ENCODE results near the gene CACUL1. TPM values are rescaled to one million over a fixed set of nuclear protein-coding genes. Genes with fewer than 3 reads are reported as not detected.
A peak's percentile ranks its signal among the peaks of the same experiment; 100 is the strongest.

CACUL1 gene
- total RNA-seq, 1 donor from 2014 or later = 30.1 TPM

DNA sequence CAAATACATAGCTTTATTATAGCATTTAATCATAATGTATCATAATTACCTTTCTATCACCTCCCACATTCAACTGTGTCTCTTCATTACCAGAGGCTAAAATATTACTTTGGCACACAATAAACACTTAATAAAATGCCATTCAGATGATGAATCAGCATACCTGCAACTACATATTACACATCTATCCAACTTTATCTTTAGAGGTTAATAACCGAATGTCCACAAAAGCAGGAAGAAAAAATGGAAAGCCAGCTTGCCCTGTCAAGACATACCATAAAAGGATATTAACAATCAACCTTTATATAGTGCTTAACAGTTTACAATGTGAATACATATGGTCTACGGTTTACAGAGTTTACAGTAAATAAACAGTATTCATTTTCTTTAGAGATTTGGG is 12.7 kb downstream of the CACUL1 start:
- H3K36me3 Mint-ChIP-seq (ENCODE audit: low read depth) = no peaks in the 10 kb centered on the region
- intact Hi-C loops (cut with micrococcal nuclease) = no loop called here
- no peak overlapping the region for H3K4me3 Mint-ChIP-seq
- no peak for DNase-seq (ENCODE audit: low spot score)
- no peak overlapping the region for H3K27ac Mint-ChIP-seq
- peaks cover 26% of the 10 kb centered on the region for H3K4me1 Mint-ChIP-seq (ENCODE audit: low read depth)
- H3K9me3 Mint-ChIP-seq = no peaks in the 10 kb centered on the region
- H3K27me3 Mint-ChIP-seq (ENCODE audit: insufficient read depth) = no peaks in the 10 kb centered on the region

GRCh38 chr10:118738406-118738805 is 16.4 kb downstream of the CACUL1 start:
- Mint-ChIP-seq H3K4me3 (no peak overlapping the region), H3K27ac (no peak overlapping the region), H3K36me3 (ENCODE audit: low read depth) (peaks cover 1% of the 10 kb centered on the region), H3K4me1 (ENCODE audit: low read depth) (peaks cover 34% of the 10 kb centered on the region), H3K27me3 (ENCODE audit: insufficient read depth) (no peaks in the 10 kb centered on the region), H3K9me3 (no peaks in the 10 kb centered on the region)
- no peak for DNase-seq (ENCODE audit: low spot score)
- intact Hi-C loops (cut with micrococcal nuclease) = no loop called here

DNA sequence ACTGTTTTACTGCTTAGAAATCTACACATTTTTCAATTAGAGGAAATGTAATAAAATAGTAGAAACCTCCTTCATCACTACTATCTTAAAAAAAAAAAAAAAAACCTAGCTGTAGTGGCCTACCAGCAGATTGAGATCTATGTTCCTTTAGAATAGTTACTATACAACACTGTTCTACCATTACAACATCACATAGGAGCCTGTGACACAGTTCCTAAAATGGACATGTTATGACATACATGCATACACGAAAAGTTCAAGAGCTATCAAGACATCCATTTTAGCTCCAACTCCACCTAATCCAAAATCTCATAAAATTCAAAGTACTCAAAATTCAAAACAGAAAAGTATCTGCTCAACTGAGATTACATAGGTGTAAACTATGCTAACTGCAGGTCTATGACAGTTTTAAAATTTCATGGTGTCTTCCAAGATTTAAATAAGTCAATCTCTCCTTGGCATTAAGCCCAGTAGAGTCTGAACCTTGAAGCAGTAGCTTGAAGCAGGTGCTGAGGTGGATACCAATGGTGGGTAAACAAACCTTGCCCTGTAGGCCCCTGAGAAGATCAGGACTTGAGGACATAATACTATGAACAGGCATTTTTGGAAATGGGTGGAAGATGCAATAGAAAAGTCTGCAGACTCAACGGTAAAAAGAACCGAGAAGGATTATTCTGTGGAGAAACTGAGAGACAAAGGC is 17.0 kb downstream of the CACUL1 start:
- Mint-ChIP-seq H3K27me3 (ENCODE audit: insufficient read depth) (no peaks in the 10 kb centered on the region), H3K27ac (no peak overlapping the region)

GRCh38 chr10:118735294-118735693 is 19.5 kb downstream of the CACUL1 start:
- peaks cover 5% of the 10 kb centered on the region for H3K36me3 Mint-ChIP-seq (ENCODE audit: low read depth)
- DNase-seq (ENCODE audit: low spot score) = no peak
- peaks cover 48% of the 10 kb centered on the region for H3K4me1 Mint-ChIP-seq (ENCODE audit: low read depth)
- H3K27ac Mint-ChIP-seq = no peak overlapping the region
- intact Hi-C loops (cut with micrococcal nuclease) = no loop called here
- no peaks in the 10 kb centered on the region for H3K9me3 Mint-ChIP-seq
- H3K4me3 Mint-ChIP-seq = no peak overlapping the region
- H3K27me3 Mint-ChIP-seq (ENCODE audit: insufficient read depth) = no peaks in the 10 kb centered on the region

More for the DNA sequence above, 17.0 kb downstream of the CACUL1 start:
- DNase-seq (ENCODE audit: low spot score) = no peak
- peaks cover 1% of the 10 kb centered on the region for H3K36me3 Mint-ChIP-seq (ENCODE audit: low read depth)
- H3K4me3 Mint-ChIP-seq = no peak overlapping the region
- H3K9me3 Mint-ChIP-seq = no peaks in the 10 kb centered on the region
- peaks cover 38% of the 10 kb centered on the region for H3K4me1 Mint-ChIP-seq (ENCODE audit: low read depth)
- intact Hi-C loops (cut with micrococcal nuclease) = no loop called here

- Mint-ChIP-seq H3K27me3 (ENCODE audit: insufficient read depth) (no peaks in the 10 kb centered on the region), H3K27ac (no peak overlapping the region)
- no peak for DNase-seq (ENCODE audit: low spot score)
Observed at GRCh38 chr10:118734475-118734874, 20.3 kb downstream of the CACUL1 start.

DNA sequence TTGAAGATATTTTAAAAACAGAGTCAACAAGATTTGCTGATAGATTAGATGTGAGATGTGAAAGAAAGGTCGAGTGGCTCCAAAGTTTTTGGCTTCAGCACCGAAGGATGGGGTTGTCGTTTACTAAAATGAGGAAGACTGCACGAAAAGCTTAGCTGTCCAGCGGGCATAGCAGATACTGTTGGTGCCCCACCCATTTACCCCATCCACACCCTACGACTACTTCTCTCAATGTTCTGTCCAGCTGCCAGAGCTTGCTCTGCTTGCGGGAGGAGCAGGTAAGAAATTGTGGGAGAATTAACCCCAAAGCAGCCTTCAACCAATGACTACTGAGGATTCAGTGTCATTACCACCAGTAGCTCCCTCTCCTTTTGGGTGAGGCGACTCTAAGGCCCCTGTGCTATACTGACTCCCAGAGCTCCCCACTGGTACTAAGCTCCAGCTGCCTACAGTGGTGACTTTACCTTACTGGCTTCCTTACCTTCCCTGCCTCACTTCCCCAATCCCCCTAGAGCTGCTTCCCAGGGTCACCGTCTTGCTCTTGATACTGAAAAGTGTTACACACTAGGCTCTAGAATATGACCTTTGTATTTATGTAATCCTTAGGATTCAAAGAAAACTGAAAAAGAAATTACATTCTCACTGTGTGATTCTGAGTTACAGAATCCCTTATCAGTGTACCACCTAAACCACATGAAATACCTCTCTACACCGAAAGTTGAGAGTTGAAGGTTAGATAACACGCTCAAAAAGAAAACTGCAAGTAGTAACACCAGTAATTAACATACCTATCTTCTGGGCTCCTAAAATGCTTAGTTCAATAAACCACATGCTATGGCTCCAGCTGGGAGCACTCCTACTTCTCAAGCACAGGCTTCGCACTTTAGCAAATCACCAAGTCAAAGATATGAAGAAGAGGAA is 22.3 kb downstream of the CACUL1 start:
- H3K4me1 Mint-ChIP-seq (ENCODE audit: low read depth) = peaks cover 52% of the 10 kb centered on the region
- H3K9me3 Mint-ChIP-seq = no peaks in the 10 kb centered on the region
- intact Hi-C loops (cut with micrococcal nuclease) = loop anchor here (1.0 kb wide), 1 partner anchor 20 kb away; no protein-coding TSS in a partner anchor
- DNase-seq (ENCODE audit: low spot score) = no peak
- peaks cover 9% of the 10 kb centered on the region for H3K36me3 Mint-ChIP-seq (ENCODE audit: low read depth)
- H3K27me3 Mint-ChIP-seq (ENCODE audit: insufficient read depth) = no peaks in the 10 kb centered on the region
- H3K4me3 Mint-ChIP-seq = peak overlapping the region; percentile 28
- H3K27ac Mint-ChIP-seq = no peak overlapping the region

More at GRCh38 chr10:118734475-118734874, 20.3 kb downstream of the CACUL1 start:
- H3K4me1 Mint-ChIP-seq (ENCODE audit: low read depth) = peaks cover 55% of the 10 kb centered on the region
- no peak overlapping the region for H3K4me3 Mint-ChIP-seq
- H3K36me3 Mint-ChIP-seq (ENCODE audit: low read depth) = peaks cover 8% of the 10 kb centered on the region
- H3K9me3 Mint-ChIP-seq = no peaks in the 10 kb centered on the region
- intact Hi-C loops (cut with micrococcal nuclease) = no loop called here

DNA sequence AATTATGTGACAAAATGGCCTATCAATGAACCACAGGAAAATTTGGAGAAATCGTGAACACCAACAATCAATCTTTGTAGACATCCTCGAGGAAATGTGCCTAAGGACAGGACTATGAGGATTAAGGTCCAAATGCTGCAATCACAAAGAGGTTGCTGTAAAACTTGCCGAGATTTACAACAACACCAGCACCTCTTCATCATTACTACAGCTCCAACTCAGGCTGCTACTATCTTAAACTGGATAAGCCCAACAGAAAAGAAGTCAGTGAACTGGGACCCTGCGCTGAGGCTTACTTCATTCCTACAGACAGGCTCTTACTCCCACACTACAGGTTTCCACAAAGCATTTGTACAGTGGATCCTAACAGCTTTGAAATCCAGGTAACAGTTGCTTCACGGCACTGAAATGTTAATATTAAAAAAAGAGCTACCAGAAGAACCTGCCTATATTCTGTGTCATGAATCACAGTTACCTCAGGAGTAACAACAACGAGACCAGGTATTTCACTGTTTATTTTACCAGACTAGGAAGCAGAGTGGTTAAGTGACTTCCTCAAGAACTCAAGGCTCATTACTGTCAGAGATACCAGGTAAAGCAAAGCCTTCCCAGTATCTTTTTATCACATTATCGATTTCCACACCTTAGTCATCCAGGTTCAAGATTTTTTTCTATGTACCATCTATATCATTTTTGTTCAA is 23.9 kb downstream of the CACUL1 start:
- H3K4me3 Mint-ChIP-seq = peak overlapping the region; percentile 8
- peaks cover 47% of the 10 kb centered on the region for H3K4me1 Mint-ChIP-seq (ENCODE audit: low read depth)
- H3K27me3 Mint-ChIP-seq (ENCODE audit: insufficient read depth) = no peaks in the 10 kb centered on the region
- peak overlapping the region; percentile 13 for H3K27ac Mint-ChIP-seq
- intact Hi-C loops (cut with micrococcal nuclease) = no loop called here
- peaks cover 14% of the 10 kb centered on the region for H3K36me3 Mint-ChIP-seq (ENCODE audit: low read depth)
- no peak for DNase-seq (ENCODE audit: low spot score)
- no peaks in the 10 kb centered on the region for H3K9me3 Mint-ChIP-seq

GRCh38 chr10:118729641-118730258 is 25.0 kb downstream of the CACUL1 start:
- peaks cover 47% of the 10 kb centered on the region for H3K4me1 Mint-ChIP-seq (ENCODE audit: low read depth)

GRCh38 chr10:118729200-118729599 is 25.6 kb downstream of the CACUL1 start:
- Mint-ChIP-seq H3K27ac (peak overlapping the region; percentile 11), H3K4me3 (no peak overlapping the region), H3K27me3 (ENCODE audit: insufficient read depth) (no peaks in the 10 kb centered on the region), H3K36me3 (ENCODE audit: low read depth) (peaks cover 15% of the 10 kb centered on the region), H3K9me3 (no peaks in the 10 kb centered on the region), H3K4me1 (ENCODE audit: low read depth) (peaks cover 47% of the 10 kb centered on the region)
- no peak for DNase-seq (ENCODE audit: low spot score)
- intact Hi-C loops (cut with micrococcal nuclease) = loop anchor here (10.0 kb wide), 1 partner anchor 116 kb away; no protein-coding TSS in a partner anchor

More at GRCh38 chr10:118729641-118730258, 25.0 kb downstream of the CACUL1 start:
- no peak overlapping the region for H3K4me3 Mint-ChIP-seq
- H3K27ac Mint-ChIP-seq = peak overlapping the region; percentile 11
- H3K9me3 Mint-ChIP-seq = no peaks in the 10 kb centered on the region
- no peaks in the 10 kb centered on the region for H3K27me3 Mint-ChIP-seq (ENCODE audit: insufficient read depth)
- intact Hi-C loops (cut with micrococcal nuclease) = loop anchor here (10.0 kb wide), 1 partner anchor 115 kb away; no protein-coding TSS in a partner anchor
- H3K36me3 Mint-ChIP-seq (ENCODE audit: low read depth) = peaks cover 15% of the 10 kb centered on the region
- no peak for DNase-seq (ENCODE audit: low spot score)

DNA sequence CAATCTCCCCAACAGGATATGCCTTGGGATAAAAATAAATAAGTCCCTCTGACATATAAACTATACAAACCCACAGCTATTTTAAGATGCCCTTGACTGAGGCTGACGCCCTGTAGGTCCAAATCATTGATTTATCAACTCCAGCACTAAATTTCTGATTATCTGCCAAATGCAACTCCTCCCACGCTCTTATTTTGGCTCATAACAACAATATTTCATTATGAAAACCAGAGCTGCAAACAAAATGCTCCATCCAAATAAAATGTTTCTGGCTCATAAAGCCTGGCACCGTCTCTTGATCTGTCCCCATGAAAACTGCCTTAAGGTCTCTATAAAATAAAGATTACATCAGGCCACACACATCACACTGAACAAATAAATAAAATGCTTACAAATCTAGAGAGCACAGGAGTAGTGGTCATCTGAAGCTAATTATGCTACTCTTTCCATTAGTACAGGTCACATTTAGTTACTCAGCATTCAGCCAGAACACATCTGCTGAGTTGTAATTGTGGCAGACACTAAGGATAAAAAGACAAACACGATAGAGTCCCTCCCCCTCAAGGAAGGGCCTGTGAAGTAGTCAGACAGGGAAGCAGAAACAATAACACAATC is 28.8 kb downstream of the CACUL1 start:
- no peak overlapping the region for H3K4me3 Mint-ChIP-seq
- DNase-seq (ENCODE audit: low spot score) = no peak
- intact Hi-C loops (cut with micrococcal nuclease) = loop anchor here (10.0 kb wide), 1 partner anchor 119 kb away; no protein-coding TSS in a partner anchor
- no peaks in the 10 kb centered on the region for H3K27me3 Mint-ChIP-seq (ENCODE audit: insufficient read depth)
- no peak overlapping the region for H3K27ac Mint-ChIP-seq
- H3K36me3 Mint-ChIP-seq (ENCODE audit: low read depth) = peaks cover 15% of the 10 kb centered on the region
- H3K4me1 Mint-ChIP-seq (ENCODE audit: low read depth) = peaks cover 18% of the 10 kb centered on the region
- H3K9me3 Mint-ChIP-seq = no peaks in the 10 kb centered on the region

DNA sequence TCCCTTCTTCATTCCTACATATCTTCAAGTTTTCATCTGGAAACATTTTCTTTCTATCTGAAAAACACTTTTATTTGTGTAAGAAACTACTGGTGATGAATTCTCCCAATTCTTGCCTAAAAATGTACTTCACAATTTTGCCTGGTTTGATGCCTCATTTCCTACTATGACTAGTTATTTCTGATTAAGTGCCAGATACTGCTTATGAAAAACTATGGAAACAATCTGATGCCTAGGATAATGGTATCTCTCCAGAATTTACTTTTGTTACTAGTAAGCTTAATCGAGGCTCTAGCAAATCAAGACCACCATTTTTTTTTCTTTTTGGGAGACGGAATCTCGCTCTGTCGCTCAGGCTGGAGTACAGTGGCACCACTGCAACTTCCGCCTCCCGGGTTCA is 31.3 kb downstream of the CACUL1 start:
- no peaks in the 10 kb centered on the region for H3K4me1 Mint-ChIP-seq (ENCODE audit: low read depth)
- intact Hi-C loops (cut with micrococcal nuclease) = loop anchor here (10.0 kb wide), 1 partner anchor 121 kb away; no protein-coding TSS in a partner anchor

DNA sequence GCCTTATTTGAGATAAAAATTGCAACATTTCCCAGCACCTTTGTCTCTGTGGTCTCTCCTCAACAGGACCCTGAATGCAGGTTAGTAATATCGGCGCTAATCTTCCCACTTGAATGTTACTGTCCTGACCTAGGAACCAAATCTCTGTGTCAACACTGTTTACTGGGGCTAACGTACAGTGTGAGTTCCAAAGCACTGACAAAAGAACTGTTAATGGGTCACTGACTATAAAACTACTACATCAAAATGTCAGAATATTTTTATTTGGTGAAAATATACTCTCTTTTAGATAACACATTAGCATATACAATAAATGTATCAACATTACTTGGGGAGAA is 33.3 kb downstream of the CACUL1 start:
- no peak overlapping the region for H3K4me3 Mint-ChIP-seq
- intact Hi-C loops (cut with micrococcal nuclease) = loop anchor here (1.0 to 10.0 kb wide), 2 partner anchors 123 to 153 kb away; no protein-coding TSS in a partner anchor
- peaks cover 9% of the 10 kb centered on the region for H3K36me3 Mint-ChIP-seq (ENCODE audit: low read depth)
- H3K9me3 Mint-ChIP-seq = no peaks in the 10 kb centered on the region
- DNase-seq (ENCODE audit: low spot score) = no peak
- peaks cover 11% of the 10 kb centered on the region for H3K4me1 Mint-ChIP-seq (ENCODE audit: low read depth)
- H3K27me3 Mint-ChIP-seq (ENCODE audit: insufficient read depth) = no peaks in the 10 kb centered on the region
- no peak overlapping the region for H3K27ac Mint-ChIP-seq

More for the DNA sequence above, 31.3 kb downstream of the CACUL1 start:
- no peaks in the 10 kb centered on the region for H3K9me3 Mint-ChIP-seq
- no peaks in the 10 kb centered on the region for H3K27me3 Mint-ChIP-seq (ENCODE audit: insufficient read depth)
- H3K4me3 Mint-ChIP-seq = no peak overlapping the region
- no peak for DNase-seq (ENCODE audit: low spot score)
- peaks cover 7% of the 10 kb centered on the region for H3K36me3 Mint-ChIP-seq (ENCODE audit: low read depth)
- no peak overlapping the region for H3K27ac Mint-ChIP-seq
